ENCODE data around the gene PRDM12. TPM values are rescaled to one million over a fixed set of nuclear protein-coding genes. Genes with fewer than 3 reads are reported as not detected.

PRDM12 gene
- total RNA-seq, 1 donor from 2014 or later: 0.21 TPM

- no peak for DNase-seq
- Mint-ChIP-seq H3K27me3 (peaks cover 53% of the 10 kb centered on the region), H3K4me3 (peak overlapping the region; percentile 2), H3K4me1 (peaks cover 10% of the 10 kb centered on the region), H3K27ac (peak overlapping the region; percentile 23), H3K9me3 (no peaks in the 10 kb centered on the region), H3K36me3 (ENCODE audit: low read depth) (peaks cover 3% of the 10 kb centered on the region)
- intact Hi-C loops (cut with micrococcal nuclease): no loop called here
These were observed 1.3 kb downstream of the PRDM12 start for GRCh38 chr9:130665431-130666392.

GRCh38 chr9:130666393-130667119, 2.2 kb downstream of the PRDM12 start:
- H3K27me3 Mint-ChIP-seq: peaks cover 52% of the 10 kb centered on the region
- peaks cover 10% of the 10 kb centered on the region for H3K4me1 Mint-ChIP-seq
- intact Hi-C loops (cut with micrococcal nuclease): no loop called here
- H3K27ac Mint-ChIP-seq: no peak overlapping the region
- H3K9me3 Mint-ChIP-seq: no peaks in the 10 kb centered on the region
- H3K36me3 Mint-ChIP-seq (ENCODE audit: low read depth): peaks cover 3% of the 10 kb centered on the region
- no peak overlapping the region for H3K4me3 Mint-ChIP-seq
- no peak for DNase-seq

GRCh38 chr9:130667120-130667435, 2.7 kb downstream of the PRDM12 start:
- Mint-ChIP-seq H3K4me1 (peaks cover 10% of the 10 kb centered on the region), H3K9me3 (no peaks in the 10 kb centered on the region), H3K36me3 (ENCODE audit: low read depth) (peaks cover 3% of the 10 kb centered on the region), H3K27ac (no peak overlapping the region), H3K4me3 (no peak overlapping the region), H3K27me3 (peaks cover 47% of the 10 kb centered on the region)
- intact Hi-C loops (cut with micrococcal nuclease): no loop called here
- no peak for DNase-seq

GRCh38 chr9:130668196-130668595, 3.8 kb downstream of the PRDM12 start:
- no peak overlapping the region for H3K4me3 Mint-ChIP-seq
- DNase-seq: no peak
- intact Hi-C loops (cut with micrococcal nuclease): no loop called here
- H3K36me3 Mint-ChIP-seq (ENCODE audit: low read depth): peaks cover 3% of the 10 kb centered on the region
- no peaks in the 10 kb centered on the region for H3K9me3 Mint-ChIP-seq
- peaks cover 37% of the 10 kb centered on the region for H3K27me3 Mint-ChIP-seq
- H3K27ac Mint-ChIP-seq: no peak overlapping the region
- peaks cover 6% of the 10 kb centered on the region for H3K4me1 Mint-ChIP-seq

GRCh38 chr9:130668659-130669058, 4.3 kb downstream of the PRDM12 start:
- no peak overlapping the region for H3K4me3 Mint-ChIP-seq
- peaks cover 3% of the 10 kb centered on the region for H3K36me3 Mint-ChIP-seq (ENCODE audit: low read depth)
- DNase-seq: no peak
- no peaks in the 10 kb centered on the region for H3K9me3 Mint-ChIP-seq
- intact Hi-C loops (cut with micrococcal nuclease): no loop called here
- peaks cover 37% of the 10 kb centered on the region for H3K27me3 Mint-ChIP-seq
- peaks cover 6% of the 10 kb centered on the region for H3K4me1 Mint-ChIP-seq
- H3K27ac Mint-ChIP-seq: no peak overlapping the region

GRCh38 chr9:130669965-130670364, 5.6 kb downstream of the PRDM12 start:
- Mint-ChIP-seq H3K36me3 (ENCODE audit: low read depth) (peaks cover 3% of the 10 kb centered on the region), H3K27ac (no peak overlapping the region), H3K4me3 (no peak overlapping the region), H3K9me3 (no peaks in the 10 kb centered on the region), H3K27me3 (peaks cover 31% of the 10 kb centered on the region), H3K4me1 (peaks cover 3% of the 10 kb centered on the region)
- no peak for DNase-seq
- intact Hi-C loops (cut with micrococcal nuclease): no loop called here

GRCh38 chr9:130670644-130671043, 6.2 kb downstream of the PRDM12 start:
- Mint-ChIP-seq H3K9me3 (no peaks in the 10 kb centered on the region), H3K4me1 (no peaks in the 10 kb centered on the region), H3K36me3 (ENCODE audit: low read depth) (no peaks in the 10 kb centered on the region), H3K27me3 (peaks cover 26% of the 10 kb centered on the region), H3K4me3 (no peak overlapping the region), H3K27ac (no peak overlapping the region)
- no peak for DNase-seq
- intact Hi-C loops (cut with micrococcal nuclease): no loop called here

- Mint-ChIP-seq H3K36me3 (ENCODE audit: low read depth) (no peaks in the 10 kb centered on the region), H3K4me1 (no peaks in the 10 kb centered on the region), H3K27me3 (peaks cover 14% of the 10 kb centered on the region), H3K27ac (no peak overlapping the region), H3K4me3 (no peak overlapping the region), H3K9me3 (no peaks in the 10 kb centered on the region)
- intact Hi-C loops (cut with micrococcal nuclease): no loop called here
- no peak for DNase-seq
These were observed 8.1 kb downstream of the PRDM12 start for GRCh38 chr9:130672466-130672865.

GRCh38 chr9:130672933-130673615, 8.7 kb downstream of the PRDM12 start:
- no peak overlapping the region for H3K27ac Mint-ChIP-seq
- intact Hi-C loops (cut with micrococcal nuclease): no loop called here
- H3K4me3 Mint-ChIP-seq: no peak overlapping the region
- H3K36me3 Mint-ChIP-seq (ENCODE audit: low read depth): no peaks in the 10 kb centered on the region
- no peak for DNase-seq
- no peaks in the 10 kb centered on the region for H3K9me3 Mint-ChIP-seq
- H3K4me1 Mint-ChIP-seq: no peaks in the 10 kb centered on the region
- peaks cover 10% of the 10 kb centered on the region for H3K27me3 Mint-ChIP-seq

- no peaks in the 10 kb centered on the region for H3K9me3 Mint-ChIP-seq
- intact Hi-C loops (cut with micrococcal nuclease): no loop called here
- no peak overlapping the region for H3K27ac Mint-ChIP-seq
- no peaks in the 10 kb centered on the region for H3K36me3 Mint-ChIP-seq (ENCODE audit: low read depth)
- H3K4me3 Mint-ChIP-seq: no peak overlapping the region
- peaks cover 19% of the 10 kb centered on the region for H3K27me3 Mint-ChIP-seq
- H3K4me1 Mint-ChIP-seq: no peaks in the 10 kb centered on the region
- DNase-seq: no peak
These were observed 11.0 kb downstream of the PRDM12 start for GRCh38 chr9:130675396-130675795.

GRCh38 chr9:130677252-130677651, 12.9 kb downstream of the PRDM12 start:
- no peak for DNase-seq
- Mint-ChIP-seq H3K4me1 (peaks cover 4% of the 10 kb centered on the region), H3K9me3 (no peaks in the 10 kb centered on the region), H3K27ac (no peak overlapping the region), H3K27me3 (peaks cover 16% of the 10 kb centered on the region), H3K36me3 (ENCODE audit: low read depth) (no peaks in the 10 kb centered on the region), H3K4me3 (no peak overlapping the region)
- intact Hi-C loops (cut with micrococcal nuclease): no loop called here

- Mint-ChIP-seq H3K9me3 (no peaks in the 10 kb centered on the region), H3K4me1 (peaks cover 7% of the 10 kb centered on the region), H3K4me3 (peak overlapping the region; percentile 66), H3K27me3 (peaks cover 23% of the 10 kb centered on the region), H3K36me3 (ENCODE audit: low read depth) (no peaks in the 10 kb centered on the region), H3K27ac (no peak overlapping the region)
- peak; percentile 86 for DNase-seq
- intact Hi-C loops (cut with micrococcal nuclease): no loop called here
These were observed 16.7 kb downstream of the PRDM12 start for GRCh38 chr9:130680836-130681768.

- peak overlapping the region; percentile 97 for H3K4me3 Mint-ChIP-seq
- H3K9me3 Mint-ChIP-seq: no peaks in the 10 kb centered on the region
- peaks cover 7% of the 10 kb centered on the region for H3K4me1 Mint-ChIP-seq
- peak overlapping the region; percentile 62 for H3K27ac Mint-ChIP-seq
- intact Hi-C loops (cut with micrococcal nuclease): loop anchor here (1.0 kb wide), 2 partner anchors 11 to 221 kb away; partner anchors contain the start of gene EXOSC2
- H3K27me3 Mint-ChIP-seq: peaks cover 23% of the 10 kb centered on the region
- H3K36me3 Mint-ChIP-seq (ENCODE audit: low read depth): no peaks in the 10 kb centered on the region
- peak; percentile 77 for DNase-seq
These were observed 17.5 kb downstream of the PRDM12 start for GRCh38 chr9:130681769-130682420.

All from activated CD4-positive, alpha-beta T cell treated with anti-CD3 and anti-CD28 coated beads, Interleukin-2, amount 10 ng/mL, durations not matched to agents 24 days and 14 days (primary cell).